Mammary epithelial cell (primary cell): ENCODE data around the gene OTX1.

ENCODE experiments used
- EZH2 ChIP-seq: IDR thresholded peaks from 2 replicates; pipeline ENCODE4 v1.6.1; 2012; ENCODE audit warnings: low read length, inconsistent platforms, borderline replicate concordance
- TF ChIP-seq, protein P1 (sequence below), 2 donors: IDR thresholded peaks in 1 of 2; conservative IDR thresholded peaks in 1 of 2; 2 replicates each; pipeline ENCODE4 v1.5.1; 2011 to 2012; ENCODE audit warnings: inconsistent platforms in 2 of 2, low read length in 2 of 2, mild to moderate bottlenecking in 2 of 2, control low read depth in 1 of 2, low read depth in 1 of 2; ENCODE audit not compliant: insufficient read depth in 1 of 2; ENCODE audit errors: extremely low read depth in 1 of 2

DNA sequence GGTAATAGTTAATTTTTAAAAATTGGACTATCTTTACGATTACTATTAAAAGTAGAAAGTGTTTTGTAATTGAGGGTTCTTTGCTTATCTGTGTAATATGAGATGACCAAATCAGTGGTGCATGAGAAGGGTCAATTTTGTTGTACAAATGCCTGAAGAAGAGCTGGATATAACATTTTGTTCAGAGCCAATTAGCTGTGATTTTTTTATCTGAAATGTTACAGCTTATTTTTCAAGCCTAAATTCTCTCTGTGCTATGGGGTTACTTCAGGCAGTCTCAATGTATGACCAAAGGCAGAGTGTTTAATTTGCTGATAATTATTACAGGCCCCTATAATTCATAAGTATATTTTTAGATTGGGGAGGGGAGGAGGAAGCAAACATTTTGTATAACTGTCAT lies 41.8 kb downstream of the OTX1 start:
- TF ChIP-seq, protein P1, sequence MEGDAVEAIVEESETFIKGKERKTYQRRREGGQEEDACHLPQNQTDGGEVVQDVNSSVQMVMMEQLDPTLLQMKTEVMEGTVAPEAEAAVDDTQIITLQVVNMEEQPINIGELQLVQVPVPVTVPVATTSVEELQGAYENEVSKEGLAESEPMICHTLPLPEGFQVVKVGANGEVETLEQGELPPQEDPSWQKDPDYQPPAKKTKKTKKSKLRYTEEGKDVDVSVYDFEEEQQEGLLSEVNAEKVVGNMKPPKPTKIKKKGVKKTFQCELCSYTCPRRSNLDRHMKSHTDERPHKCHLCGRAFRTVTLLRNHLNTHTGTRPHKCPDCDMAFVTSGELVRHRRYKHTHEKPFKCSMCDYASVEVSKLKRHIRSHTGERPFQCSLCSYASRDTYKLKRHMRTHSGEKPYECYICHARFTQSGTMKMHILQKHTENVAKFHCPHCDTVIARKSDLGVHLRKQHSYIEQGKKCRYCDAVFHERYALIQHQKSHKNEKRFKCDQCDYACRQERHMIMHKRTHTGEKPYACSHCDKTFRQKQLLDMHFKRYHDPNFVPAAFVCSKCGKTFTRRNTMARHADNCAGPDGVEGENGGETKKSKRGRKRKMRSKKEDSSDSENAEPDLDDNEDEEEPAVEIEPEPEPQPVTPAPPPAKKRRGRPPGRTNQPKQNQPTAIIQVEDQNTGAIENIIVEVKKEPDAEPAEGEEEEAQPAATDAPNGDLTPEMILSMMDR (conservative IDR thresholded peaks at IDR 0.05 in 1 of 2, IDR thresholded peaks at IDR 0.05 in 1 of 2; ENCODE audit: extremely low read depth in 1 of 2, insufficient read depth in 1 of 2, low read depth in 1 of 2, low read length in 2 of 2): no peak
- no peak for TF ChIP-seq EZH2
